Amygdala (tissue), 56 donors: ENCODE data around the gene ZC3H12A.
A peak's percentile ranks its signal among the peaks of the same experiment; 100 is the strongest.
"Not testable (repeated sequence)": the region's sequence is repeated elsewhere in the genome, so short reads cannot be mapped to it uniquely, and the experiment has no call there.

Experiments used
- DNase-seq, 56 donors: peaks; one replicate each; lab custom pipeline; 2025; lab: John Stamatoyannopoulos, UW

The ZC3H12A gene

GRCh38 chr1:37497832-37498231 is 23.5 kb downstream of the ZC3H12A start:
- no peak for DNase-seq

- peak in 1 of 56 donors; percentile 38 for DNase-seq
Observed at GRCh38 chr1:37498872-37499617, 24.7 kb downstream of the ZC3H12A start.

DNA sequence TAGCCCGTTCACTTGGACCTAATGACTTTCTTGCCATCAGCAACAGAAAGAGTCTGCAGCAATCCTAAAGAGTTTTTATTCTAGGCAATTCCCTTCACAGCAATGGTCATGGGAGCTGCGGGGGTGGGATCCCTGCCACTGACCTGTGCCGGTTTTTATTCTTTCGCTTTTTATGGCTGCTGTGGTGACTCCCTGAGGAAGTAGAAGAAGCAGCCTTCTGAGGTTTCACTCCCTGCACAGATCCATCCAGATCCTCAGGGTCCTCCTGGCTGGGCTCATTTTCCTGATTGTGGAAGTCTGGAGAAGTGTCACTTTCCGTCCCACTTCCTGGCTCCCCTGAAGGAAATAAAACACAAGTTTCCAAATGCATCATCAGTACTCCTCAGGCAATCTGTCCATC is 27.3 kb downstream of the ZC3H12A start:
- DNase-seq = no peak

DNA sequence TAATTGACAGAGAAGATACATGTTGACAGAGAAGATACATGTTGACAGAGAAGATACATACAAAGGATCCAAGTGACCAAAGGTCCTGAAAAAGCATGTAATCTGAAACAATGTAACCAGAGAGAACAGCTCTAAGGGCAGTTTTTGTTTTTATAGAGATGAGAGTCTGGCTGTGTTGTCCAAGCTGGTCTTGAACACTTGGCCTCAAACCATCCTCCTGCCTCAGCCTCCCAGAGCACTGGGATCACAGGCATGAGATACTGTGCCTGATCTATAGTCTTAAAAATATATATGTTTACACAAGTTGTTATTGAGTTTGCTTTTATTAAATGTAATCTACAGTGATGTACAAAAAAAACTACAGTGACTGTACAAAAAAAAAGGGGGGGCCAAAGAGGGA is 27.7 kb downstream of the ZC3H12A start:
- no peak for DNase-seq

DNA sequence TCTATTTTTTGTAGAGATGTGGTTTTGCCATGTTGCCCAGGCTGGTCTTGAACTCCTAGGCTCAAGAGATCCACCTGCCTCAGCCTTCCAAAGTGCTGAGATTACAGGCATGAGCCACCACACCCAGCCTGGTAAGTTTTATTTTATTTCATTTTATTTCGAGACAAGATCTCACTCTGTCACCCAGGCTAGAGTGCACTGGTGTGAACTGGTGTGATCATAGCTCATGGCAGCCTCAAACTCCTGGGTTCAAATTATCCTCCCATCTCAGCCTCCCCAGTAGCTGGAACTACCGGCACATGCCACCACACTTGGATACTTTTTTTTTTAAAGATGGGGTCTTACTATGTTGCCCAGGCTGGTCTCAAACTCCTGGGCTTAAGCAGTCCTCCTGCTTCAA is 28.4 kb downstream of the ZC3H12A start:
- not testable (repeated sequence) for DNase-seq

GRCh38 chr1:37506740-37507139 is 32.4 kb downstream of the ZC3H12A start:
- DNase-seq = no peak

DNA sequence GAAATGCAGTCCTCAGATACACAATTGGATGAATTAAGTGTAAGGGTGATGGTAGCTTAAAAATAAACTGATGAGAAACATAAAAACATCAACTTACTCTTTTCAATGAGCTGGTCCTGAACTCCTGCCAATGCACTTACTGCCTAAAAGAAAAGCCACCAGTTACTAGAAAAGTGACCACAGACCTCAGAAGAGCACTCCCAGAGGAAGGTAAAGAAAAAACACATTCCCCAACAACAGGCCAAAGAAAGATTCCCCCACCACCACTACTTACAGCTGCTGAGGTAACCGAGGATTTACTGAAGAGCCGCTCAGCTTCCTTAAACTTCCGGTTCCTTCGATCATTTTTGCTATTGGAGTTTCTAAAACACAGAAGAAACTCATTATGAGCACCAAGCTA is 34.8 kb downstream of the ZC3H12A start:
- no peak for DNase-seq

DNA sequence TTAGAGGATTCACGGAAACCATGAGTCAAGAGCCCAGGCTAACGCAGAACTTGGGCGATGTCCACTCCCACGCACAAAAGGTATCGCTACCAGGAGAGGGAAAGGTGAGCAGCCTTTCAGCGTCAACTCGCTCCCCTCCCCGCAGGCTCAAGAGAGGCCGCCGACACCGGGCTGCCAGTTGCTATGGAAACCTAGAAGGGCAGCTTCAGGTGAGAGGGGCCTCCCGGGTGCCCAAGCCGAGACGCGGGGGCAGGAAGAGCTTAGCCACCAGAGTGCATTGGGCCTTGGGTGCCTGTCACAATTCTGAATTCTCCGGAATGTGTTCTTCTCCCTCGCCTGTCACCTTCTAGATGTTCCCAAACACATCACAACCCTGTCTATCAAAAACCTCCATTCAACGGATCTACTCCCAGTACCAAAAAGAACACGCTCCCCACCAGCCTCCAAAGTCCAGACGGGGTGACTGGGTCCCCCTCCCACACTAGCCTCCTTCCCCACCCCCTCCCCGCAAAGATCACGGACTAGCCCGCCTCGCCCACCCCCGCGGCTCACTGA is 39.5 kb downstream of the ZC3H12A start:
- peak in 15 of 56 donors; percentile 5 to 64 (median 24) for DNase-seq

GRCh38 chr1:37514350-37515184 is 40.2 kb downstream of the ZC3H12A start, which contains the start of gene MEAF6:
Gene MEAF6, minus strand, starts transcription at chr1:37514766. Its CDS starts 20 bp downstream, at chr1:37514746.
- peak in 54 of 56 donors; percentile 13 to 85 (median 67) for DNase-seq

DNA sequence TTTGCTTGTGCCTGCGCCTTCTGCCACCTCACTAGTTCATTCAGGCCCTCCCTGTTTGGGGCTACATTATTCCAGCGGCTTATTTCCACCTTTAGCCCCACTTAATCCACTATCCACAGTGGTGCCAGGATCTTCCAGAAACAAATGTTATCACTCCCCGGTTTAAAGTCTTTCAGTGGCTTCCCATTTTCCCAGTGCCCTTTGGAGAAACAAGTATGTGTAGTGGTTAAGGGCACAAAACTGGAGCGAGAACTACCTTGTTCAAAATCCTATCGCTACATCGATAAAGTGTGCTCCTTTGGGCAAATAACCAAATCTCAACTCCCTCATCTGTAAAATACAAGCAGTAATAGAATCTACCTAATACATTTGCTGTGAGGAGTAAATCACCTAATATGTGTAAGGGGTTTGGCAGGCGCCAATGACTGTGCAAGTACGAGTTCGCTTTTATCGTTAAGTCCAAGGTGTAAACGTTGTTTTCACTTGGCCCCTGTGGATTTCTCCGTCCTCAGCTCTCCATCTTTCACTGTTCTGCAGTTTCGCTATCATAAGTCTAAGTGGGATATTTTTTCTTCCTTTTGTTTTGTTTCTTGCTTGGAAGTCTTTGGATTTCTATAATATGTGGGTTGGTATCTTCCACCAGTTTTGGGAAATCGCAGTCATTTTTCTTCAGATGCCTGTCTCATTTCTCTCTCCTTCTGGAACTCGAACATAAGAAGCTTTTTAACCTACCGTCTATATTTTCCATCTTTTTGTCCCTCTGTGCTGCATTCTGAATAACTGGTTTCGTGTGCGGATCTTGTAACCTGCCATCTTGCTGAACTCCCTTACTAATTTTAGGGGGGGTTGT is 41.0 kb downstream of the ZC3H12A start:
- no peak for DNase-seq

DNA sequence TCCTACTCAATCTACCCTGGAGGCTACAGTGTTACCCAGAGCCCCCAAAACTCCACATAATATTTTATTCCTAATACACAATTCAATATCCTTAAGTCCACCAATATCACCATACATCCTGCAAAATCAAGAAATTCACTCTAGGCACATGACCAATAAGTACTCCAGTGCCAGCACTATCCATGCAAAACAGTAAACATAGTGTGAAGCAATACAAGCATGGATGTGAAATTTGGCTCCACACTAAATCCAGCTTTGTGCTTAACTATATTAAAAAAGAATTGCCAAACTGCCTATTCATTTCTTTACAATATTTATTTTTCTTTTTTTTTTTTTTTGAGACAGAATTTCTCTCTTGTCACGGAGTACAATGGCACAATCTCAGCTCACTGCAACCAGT is 43.2 kb downstream of the ZC3H12A start:
- DNase-seq = no peak

GRCh38 chr1:37518241-37518640 is 43.9 kb downstream of the ZC3H12A start:
- not testable (repeated sequence) for DNase-seq

GRCh38 chr1:37518929-37519328 is 44.5 kb downstream of the ZC3H12A start:
- DNase-seq = not testable (repeated sequence)

DNA sequence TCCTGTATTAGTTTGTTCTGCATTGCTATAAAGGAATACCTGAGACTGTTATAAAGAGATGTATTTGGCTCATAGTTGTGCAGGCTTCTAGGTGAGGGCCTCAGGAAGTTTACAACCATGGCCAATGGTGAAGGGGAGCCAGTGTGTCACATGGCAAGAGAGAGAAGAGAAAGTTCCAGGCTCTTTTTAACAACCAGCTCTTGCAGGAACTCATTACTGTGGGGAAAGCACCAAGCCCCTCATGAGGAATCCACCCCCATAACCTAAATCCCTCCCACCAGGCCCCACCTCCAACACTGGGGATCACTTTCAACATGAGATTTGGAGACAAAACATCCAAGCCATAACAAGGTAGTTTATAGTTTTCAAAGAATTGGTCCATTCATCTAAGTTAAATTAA is 45.2 kb downstream of the ZC3H12A start:
- no peak for DNase-seq

DNA sequence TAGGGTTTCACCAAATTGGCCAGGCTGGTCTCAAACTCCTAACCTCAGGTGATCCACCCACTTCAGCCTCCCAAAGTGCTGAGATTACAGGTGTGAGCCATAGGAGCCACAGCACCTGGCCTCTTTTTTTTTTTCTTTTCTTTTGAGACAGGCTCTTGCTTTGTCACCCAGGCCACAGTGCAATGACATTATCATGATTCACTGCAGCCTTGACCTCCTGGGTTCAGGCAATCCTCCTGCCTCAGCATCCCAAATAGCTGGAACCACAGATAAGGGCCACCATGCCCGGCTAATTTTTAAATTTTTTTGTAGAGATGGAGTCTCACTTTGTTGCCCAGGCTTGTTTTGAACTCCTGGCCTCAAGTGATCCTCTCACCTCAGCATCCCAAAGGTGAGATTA is 55.5 kb downstream of the ZC3H12A start:
- DNase-seq = not testable (repeated sequence)

DNA sequence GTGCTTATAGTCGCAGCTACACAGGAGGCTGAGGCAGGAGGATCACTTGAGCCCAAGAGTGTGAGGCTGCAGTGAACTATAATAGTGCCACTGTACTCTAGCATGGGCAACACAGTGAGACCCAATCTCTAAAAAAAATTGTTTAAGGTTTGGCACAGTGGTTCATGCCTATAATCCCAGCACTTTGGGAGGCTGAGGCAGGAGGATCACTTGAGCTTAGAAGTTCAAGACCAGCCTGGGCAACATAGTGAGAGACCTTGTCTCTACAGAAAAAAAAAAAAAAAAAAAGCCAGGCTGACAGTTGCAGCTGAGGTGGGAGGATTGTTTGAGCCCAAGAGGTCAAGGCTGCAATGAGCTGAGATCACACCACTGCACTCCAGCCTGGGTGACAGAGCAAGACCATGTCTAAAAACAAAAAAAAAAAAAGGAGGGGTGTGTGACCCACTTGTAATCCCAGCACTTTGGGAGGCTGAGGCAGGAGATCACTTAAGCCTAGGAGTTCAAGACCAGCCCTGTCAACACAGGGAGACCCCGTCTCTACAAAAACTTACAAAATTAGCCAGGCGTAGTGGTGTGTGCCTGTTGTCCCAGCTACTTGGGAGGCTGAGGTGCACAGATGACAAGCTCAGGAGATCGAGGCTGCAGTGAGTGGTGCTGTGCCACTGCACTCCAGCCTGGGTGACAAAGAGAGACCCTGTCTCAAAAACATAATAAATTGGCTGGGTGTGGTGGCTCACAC is 58.2 kb downstream of the ZC3H12A start:
- DNase-seq = not testable (repeated sequence)

- no peak for DNase-seq
Observed at GRCh38 chr1:37533317-37534093, 59.1 kb downstream of the ZC3H12A start.
